Measurements from ENCODE around the gene CRY2.
"Not testable (repeated sequence)": the region's sequence is repeated elsewhere in the genome, so short reads cannot be mapped to it uniquely, and the experiment has no call there.

The CRY2 gene

DNA sequence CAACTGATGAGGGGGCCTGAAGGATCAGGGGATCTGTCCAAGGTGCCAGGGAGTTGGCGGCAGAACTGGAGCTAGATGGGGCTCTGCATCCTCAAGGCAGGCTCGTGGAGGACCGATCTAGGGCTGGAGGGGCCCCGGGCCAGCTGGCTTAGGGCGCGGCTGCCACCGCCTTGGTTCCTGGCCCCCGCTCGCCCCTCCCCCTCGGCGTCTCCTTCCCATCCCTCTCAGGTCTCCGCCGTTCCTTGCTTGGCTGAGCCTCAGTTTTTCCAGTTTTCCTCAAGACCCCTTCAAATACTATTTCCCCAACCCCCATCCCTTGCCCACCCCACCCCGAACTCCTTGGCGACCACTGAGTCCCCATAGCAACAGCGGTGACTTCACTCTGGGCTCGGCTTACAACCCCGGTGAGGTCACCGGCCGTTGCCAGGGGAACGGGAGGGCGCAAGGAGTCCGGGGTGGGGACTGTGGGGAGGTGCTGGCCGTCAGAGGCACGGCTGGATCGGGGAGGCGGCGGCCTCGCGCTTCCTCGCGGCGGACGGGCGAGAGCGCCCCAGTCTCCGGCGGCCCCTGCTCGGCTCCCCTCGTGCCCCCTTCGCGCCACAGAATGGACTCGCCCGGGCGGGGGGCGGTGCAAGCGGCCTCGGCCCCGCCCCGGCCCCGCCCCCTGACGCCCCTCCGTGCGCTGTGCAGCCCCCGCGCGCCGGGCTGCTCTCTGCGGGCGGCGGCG, 52.3 kb downstream of the CRY2 start:
- peak; percentile 97 for DNase-seq (ENCODE audit: low spot score)

- not testable (repeated sequence) for DNase-seq (ENCODE audit: low spot score)
Observed at GRCh38 chr11:45900175-45900800, 53.0 kb downstream of the CRY2 start.

DNA sequence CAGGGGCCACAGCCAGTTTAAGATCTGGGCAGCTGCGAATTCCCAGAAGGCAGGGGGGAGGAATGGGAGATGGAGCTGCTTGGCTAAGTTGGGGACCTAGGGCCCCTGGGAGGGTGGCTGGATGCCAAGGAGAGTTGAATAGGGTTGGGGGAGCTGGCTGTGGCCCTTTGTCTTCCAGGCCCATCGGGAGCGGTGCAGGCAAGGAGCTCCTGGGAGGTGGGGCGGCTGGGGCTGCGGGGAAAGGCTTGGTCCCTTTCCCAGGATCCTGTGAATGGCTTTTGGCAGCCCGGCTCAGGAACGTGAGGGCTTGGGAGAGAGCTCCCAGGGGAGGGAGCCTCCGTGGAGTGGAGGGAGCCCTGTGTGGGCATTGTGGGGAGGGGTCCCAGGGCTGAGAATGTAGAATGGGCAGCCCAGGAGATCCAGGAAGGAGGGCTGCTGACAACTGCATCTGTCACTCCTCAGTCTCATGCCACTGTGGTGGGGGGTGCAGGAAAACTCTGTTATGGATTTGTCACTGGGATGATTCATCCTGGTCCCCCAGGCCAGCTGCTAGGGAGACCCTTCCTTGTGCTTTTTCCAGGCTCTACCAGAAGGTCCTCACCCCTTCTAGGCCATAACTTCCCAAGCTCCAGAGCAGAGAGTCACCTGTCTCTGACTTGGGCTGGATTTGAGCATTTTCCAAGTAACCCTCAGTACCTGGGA, 53.8 kb downstream of the CRY2 start:
- no peak for DNase-seq (ENCODE audit: low spot score)

DNA sequence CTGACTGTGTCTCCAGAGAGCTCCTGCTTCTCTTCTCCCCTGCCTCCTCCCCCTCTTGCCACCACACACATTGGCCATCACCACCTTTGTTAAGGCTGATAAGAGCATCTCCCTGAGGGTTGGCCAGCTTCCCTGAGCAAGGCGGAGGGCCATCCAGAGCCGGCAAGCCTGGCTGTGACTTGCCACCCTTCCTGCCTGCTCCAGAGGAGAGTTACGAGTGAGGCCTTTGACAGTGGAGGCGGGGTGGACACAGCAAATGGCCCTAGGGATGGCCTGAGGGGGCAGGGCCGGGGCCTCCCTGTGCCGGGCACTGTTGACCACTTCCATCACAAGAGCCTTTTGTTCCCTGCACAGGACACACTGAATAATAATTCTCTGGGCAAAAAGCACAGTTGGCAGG, 54.4 kb downstream of the CRY2 start:
- DNase-seq (ENCODE audit: low spot score): no peak

GRCh38 chr11:45902452-45903380, 55.4 kb downstream of the CRY2 start:
- DNase-seq (ENCODE audit: low spot score): no peak

- DNase-seq (ENCODE audit: low spot score): no peak
Observed at GRCh38 chr11:45904309-45904915, 57.1 kb downstream of the CRY2 start.

DNA sequence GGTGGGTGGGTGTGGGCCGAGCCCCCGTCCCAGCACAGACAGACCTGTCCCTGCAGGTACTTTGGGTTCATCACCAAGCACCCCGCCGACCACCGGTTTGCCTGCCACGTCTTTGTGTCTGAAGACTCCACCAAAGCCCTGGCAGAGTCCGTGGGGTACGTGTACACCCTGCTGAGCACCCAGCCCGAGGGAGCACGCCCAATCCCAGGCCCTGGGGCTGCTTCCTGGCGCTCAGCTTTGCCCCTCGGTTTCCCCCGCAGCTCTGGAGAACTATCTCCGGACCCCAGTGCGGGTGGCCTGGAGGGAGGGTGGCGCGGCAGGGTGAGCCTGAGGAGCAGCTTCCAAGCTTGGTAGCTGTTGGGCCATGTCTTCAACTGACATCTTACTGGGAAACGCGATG, 57.8 kb downstream of the CRY2 start:
- no peak for DNase-seq (ENCODE audit: low spot score)

GRCh38 chr11:45905576-45905975, 58.3 kb downstream of the CRY2 start:
- not testable (repeated sequence) for DNase-seq (ENCODE audit: low spot score)

GRCh38 chr11:45906096-45906682, 58.9 kb downstream of the CRY2 start:
- DNase-seq (ENCODE audit: low spot score): no peak

GRCh38 chr11:45906965-45907611, 59.8 kb downstream of the CRY2 start, which contains the start of gene FREY1:
TSS of gene FREY1 (minus strand) at chr11:45907271. CDS start at chr11:45907245, 26 bp downstream.
- DNase-seq (ENCODE audit: low spot score): no peak

GRCh38 chr11:45907911-45908370, 60.7 kb downstream of the CRY2 start:
- no peak for DNase-seq (ENCODE audit: low spot score)

DNA sequence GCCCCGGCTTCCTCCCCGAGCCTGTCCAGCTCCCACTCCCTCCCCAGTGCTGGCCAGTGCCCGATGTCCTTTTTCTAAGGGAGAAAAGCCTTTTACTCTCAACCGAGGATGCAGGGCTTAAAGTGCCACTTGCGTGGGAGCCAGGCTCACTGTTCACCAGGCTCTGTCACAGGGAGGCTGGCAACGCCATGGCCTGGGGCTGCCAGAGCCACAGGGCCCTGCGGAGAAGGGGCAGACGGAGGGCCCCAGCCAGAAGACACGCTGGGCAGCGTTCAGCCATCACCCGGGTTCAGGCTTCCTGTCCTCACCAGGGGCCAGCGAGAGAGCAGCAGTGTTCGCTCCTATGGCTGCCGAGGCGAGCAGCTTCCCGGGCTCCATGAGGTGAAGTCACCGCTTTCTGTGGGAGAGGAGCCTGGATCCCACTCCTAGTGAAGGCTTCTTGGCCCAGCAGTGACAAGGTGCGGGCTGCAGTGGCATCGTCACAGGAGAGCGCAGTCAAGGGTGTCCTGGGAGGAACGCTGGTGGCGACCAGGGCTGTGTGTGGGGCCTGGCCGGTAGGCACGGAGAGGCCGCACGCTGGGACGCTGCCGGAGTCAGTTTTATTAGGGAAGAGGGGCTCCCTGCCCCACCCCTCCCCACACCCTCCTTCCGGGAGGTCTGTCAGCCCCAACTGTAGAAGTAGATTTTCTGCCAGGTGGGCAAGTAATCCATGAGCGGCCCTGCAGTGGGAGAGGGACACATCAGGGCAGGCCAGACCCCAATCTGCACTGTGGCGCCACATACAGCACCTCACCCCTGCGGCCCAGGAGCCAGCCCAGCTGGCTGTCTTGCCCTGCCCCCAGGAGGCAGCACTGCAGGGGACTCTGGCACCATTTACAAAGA, 62.6 kb downstream of the CRY2 start:
- DNase-seq (ENCODE audit: low spot score): no peak

- DNase-seq (ENCODE audit: low spot score): no peak
Observed at GRCh38 chr11:45910623-45911022, 63.3 kb downstream of the CRY2 start.

GRCh38 chr11:45913514-45913913, 66.2 kb downstream of the CRY2 start:
- DNase-seq (ENCODE audit: low spot score): no peak

DNA sequence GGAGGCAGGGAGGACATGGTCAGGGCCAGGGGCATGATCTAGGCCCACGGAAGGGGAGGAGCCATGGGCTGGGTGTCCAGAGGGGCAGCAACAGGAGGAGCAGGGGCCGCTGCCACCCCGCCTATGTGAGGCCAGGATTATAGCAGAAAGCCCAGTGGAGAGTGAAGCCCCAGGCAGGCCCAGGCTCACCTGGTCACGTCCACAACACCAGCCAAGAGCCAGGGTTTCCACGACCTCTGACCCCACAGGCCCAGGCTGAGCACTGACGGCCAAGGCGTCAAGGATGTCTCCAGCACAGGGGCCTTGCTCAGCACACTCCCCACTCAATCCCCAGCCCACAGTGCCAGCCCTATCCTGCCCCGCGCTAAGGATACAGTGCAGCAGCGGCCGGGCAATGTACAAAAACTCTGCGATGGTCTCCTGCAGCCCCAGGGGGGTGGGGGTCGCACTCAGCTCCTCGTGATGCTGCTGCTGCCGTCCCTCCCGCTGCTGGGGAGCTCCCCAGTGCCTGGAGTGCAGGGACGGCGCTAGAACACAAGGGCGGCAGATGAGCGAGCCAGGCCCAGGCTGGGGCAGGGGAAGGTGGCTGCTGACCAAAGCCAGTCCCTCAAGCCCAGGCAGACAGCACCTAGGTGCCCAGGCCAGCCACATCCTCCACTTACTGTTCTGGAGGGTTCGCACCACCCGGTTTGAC, 66.8 kb downstream of the CRY2 start:
- no peak for DNase-seq (ENCODE audit: low spot score)

GRCh38 chr11:45915446-45915845, 68.2 kb downstream of the CRY2 start:
- DNase-seq (ENCODE audit: low spot score): no peak

DNA sequence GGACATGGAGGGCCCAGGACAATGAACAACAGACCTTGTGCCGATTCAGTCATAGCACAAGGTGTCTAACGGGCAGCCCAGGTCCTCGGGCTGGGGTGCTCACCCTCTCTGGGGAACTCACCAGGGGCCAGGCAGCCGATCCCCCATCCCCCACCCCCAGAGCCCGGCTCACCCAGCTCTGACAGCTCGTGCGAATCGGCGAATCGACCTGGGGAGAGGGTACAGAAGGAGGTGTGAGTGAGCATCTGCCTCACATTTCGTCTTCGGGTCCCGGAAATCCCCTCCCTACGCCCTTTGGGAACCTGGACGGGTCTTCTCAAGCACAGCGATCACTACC, 70.0 kb downstream of the CRY2 start:
- no peak for DNase-seq (ENCODE audit: low spot score)

DNA sequence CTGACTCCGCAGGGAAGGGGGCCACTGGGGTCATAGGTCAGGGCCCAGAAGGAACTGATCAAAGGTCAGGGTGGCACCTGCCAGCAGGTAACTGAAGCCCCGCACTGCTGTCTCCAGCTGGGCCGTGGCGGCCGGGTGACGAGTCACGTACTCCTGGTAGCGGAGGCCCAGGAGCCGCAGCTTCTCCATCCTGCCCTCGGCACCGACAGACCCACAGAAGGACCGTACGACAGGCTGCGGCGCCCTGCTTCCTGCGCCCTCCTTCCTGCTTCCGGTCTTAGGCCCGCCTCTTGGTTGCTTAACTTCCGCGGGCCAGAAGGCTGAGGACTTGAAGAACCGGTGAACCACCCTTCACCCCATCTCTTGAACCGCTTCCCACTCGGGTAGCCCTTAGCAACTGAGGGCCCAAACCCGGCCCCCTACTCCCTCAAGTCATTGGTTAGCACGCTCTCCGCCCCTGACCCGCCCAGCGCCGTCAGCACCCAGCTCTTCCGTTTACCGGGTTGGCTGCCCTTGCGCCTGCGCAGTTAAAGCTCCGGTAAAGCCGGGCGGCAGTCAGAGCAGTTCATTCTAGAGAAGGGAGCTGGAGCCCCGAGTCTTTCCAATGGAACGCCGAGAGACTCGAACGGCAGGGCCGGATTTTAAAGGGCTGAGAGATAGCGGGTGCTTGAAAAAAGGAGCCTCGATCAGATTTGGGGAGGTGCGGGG, 70.5 kb downstream of the CRY2 start, which contains the start of gene PEX16:
TSS of gene PEX16 (minus strand) at position 255 of the 708 bp plus-strand sequence. CDS start at position 189, 66 bp downstream.
- DNase-seq (ENCODE audit: low spot score): peak; percentile 99
